Hippocampal formation (tissue), 2 donors: ENCODE measurements around the gene OOEP.
"Not testable (repeated sequence)": the region's sequence is repeated elsewhere in the genome, so short reads cannot be mapped to it uniquely, and the experiment has no call there.

Experiments
- DNase-seq, 2 donors: peaks; one replicate each; lab custom pipeline; 2025; lab: John Stamatoyannopoulos, UW

Gene OOEP

DNA sequence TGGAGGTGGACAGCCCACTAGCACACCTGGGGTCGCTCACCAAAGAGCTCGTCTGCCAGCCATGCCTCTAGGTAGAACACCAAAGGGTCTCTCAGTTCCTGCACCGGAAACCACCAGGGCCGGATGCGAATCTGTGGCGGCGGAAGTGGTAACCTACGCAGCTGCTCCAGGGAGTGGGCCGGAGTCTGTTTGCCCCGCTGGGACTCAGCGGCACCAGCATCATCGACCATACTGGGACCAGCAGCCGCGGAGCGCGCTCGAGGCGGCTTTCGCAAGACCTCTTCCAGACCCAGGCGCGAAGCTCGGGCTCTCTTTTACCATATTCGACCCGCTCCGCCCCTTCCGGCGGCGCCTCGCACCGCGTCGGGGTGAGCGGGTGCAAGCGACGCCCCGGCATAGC is at the start of gene OOEP:
TSS of gene OOEP (minus strand) at position 335 of the 400 bp plus-strand sequence. CDS start at position 230, 105 bp downstream.
- no peak for DNase-seq

DNA sequence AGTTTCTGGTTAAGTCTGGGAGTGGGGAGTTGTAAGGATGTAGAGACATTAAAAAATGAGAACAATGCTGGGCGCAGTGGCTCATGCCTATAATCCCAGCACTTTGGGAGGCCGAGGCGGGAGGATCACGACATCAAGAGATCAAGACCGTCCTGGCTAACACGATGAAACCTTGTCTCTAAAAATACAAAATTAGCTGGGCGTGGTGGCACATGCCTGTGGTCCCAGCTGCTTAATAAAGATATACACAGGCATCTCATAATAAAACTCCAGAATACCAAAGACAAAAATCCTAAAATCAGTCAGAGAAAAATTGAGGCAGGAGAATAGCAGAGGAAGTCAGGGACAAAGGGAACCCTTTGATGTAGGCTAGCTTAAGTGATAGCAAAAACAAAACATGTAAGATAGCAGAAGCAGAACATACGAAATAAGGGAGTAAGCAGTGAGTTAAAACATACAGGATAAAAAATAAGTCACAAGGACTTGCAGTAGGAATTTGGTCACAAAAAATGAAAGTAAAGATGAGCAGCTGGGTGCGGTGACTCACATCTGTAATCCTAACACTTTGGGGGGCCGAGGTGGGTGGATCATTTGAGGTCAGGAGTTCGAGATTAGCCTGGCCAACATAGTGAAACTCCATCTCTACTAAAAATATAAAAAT is 48.5 kb upstream of the OOEP start:
- DNase-seq: no peak

DNA sequence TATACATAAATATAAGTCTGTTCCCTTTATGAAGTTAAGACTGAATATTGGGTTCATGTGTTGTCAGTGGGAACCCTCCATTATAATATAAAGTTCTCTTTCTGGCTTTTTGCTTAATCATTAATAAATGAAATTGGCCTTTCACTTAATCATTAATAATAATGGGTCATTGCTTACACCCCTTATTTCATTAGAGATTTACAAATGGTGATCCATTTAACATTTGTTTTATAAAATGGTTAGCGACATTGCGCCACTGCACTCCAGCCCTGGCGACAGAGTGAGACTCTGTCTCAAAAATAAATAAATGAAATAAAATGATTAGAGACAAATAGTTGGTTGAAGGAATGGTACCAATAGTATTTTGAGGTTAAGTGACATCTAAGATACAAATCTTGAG is 43.4 kb upstream of the OOEP start:
- DNase-seq: no peak

DNA sequence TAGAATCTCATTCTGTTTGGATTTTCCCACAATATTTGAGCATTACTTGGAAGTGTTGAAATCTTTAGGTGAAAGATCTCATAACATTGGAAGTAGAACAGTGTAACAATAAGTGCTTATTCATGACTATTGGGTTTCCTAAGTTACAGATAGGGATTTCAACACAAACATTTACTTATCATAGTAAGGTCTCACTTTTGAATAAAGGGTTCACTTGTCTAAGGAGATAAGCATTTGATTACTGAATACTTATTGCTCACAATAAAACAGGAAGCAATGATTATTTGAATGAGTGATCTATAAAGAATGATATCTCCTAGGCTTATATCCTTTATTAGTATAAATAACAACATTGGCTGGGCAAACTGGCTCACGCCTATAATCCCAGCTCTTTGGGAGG is 39.7 kb upstream of the OOEP start:
- DNase-seq: no peak

DNA sequence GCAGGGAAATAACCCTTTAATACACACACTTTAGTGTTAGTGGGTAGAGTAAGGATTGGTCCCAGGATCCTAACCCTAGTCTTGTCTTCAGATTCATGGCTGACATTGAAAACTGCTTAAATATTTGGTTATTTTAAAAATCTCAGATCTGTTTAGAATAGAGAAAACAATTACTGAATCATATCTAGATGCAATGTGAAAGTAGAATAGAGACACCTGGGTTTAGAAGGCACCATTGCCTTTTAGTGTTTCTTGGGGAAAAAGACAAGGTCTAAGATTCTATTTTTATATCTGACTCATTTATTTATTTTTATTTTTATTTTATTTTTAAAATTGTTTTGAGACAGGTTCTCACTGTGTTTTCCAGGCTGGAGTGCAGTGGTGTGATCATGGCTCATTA is 31.0 kb upstream of the OOEP start:
- no peak for DNase-seq

DNA sequence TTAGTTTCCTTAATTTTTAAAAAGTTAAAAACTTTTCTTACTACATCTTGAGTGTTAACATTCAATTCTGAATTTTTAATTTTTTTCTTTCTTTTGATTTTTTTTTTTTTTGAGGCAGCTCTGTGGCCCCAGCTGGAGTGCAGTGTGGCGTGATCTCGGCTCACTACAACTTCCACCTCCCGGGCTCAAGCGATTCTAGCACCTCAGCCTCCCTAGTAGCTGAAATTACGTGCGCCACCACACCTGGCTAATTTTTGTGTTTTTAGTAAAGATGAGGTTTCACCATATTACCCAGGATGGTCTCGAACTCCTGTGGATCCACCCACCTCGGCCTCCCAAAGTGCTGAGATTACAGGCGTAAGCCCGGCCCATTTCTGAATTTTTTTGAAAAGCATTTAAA is 26.2 kb upstream of the OOEP start:
- DNase-seq: no peak

DNA sequence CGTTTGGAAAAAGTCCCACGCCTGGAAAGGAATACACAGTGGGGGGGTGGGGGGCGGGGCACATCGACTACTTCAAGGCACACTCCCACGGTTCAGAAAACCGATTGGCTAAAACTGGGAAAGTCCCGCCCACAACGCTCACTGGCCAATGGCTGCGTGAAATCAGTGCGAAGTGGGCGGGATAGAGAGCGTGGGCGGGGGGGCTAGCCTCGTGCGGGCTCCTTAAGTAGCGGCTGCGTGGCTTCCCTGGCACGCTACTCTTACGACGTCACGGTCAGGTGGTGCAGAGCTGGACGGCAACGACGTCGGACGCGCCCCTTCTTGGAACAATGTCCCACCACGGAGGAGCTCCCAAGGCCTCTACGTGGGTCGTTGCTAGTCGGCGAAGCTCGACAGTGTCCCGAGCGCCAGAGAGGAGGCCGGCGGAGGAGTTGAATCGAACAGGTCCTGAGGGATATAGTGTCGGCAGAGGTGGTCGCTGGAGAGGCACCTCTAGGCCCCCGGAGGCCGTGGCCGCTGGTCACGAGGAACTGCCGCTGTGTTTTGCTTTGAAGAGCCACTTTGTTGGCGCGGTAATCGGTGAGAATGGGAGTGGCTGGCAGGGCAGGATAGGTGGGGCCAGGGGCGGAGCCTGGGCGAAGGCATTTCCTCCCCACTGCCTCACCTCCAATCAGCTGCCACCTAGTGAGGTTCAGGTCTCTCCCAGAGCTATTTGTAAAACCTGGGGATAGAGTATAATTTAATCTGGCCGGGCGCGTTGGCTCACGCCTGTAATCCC is 25.1 kb upstream of the OOEP start, which contains the start of gene DDX43:
TSS of gene DDX43 (plus strand) at position 252 of the 778 bp plus-strand sequence. CDS start at position 330, 78 bp downstream.
- no peak for DNase-seq

DNA sequence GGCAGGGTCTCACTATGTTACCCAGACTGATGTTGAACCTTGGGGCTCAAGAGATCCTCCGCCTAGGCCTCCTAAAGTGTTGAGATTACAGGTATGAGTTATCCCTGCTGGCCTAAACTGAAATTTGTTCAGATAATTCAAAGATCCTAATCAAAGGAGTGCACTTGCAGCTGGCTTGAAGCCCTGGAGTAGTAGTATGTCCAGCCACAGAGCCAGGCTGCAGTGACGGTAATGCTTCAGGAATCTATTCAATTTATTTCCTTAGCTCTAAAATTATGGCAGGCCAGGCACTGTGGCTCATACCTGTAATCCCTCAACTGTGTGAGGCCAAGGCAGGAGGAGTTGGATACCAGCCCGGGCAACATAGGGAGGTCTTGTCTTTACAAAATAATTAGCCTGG is 23.6 kb upstream of the OOEP start:
- DNase-seq: no peak

DNA sequence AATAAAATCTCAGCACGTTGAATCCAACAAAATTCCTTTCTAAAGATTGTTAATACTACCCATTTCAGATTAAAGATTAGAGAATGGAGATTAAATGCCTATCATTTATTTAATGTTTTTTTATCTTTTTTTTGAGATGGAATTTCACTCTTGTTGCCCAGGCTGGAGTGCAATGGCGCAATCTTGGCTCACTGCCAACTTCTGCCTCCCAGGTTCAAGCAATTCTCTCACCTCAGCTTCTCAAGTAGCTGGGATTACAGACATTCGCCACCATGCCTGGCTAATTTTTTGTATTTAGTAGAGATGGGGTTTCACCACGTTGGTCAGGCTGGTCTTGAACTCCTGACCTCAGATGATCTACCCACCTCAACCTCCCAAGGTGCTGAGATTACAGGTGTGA is 22.5 kb upstream of the OOEP start:
- DNase-seq: not testable (repeated sequence)

DNA sequence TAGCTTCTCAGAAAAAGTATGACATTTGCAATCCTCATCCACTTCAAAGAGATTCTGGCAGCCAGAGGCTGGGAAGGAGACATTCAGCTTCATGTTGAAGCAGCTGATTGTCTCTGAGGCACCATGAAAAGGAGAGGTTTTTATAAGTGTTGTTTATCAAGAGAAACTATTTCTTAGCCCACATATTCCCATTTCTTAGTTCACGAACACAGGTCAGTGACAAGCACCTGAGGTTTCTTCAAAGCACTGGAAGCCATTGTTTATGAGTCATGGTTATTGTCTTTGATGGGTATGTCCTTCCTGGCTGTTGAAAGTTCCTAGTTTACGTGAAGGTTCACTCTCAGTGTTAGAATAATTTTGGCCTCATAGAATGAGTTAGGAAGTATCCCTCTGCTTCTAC is 22.0 kb upstream of the OOEP start:
- DNase-seq: no peak

DNA sequence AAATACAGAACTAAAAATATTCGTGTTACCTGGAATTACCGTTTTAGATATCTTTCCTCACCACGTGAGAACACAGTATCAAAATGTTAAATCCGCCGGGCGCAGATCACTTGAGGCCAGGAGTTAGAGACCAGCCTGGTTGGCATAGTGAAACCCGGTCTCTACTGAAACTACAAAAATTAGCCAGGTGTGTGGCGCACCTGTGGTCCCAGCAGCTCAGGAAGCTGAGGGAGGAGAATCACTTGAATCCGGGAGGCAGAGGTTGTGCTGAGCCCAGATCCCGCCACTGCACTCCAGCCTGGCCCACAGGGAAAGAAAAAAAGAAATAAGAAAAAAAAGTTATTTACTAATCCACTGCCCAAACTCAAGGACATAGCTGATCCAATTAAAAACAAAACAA is 20.2 kb upstream of the OOEP start:
- no peak for DNase-seq

DNA sequence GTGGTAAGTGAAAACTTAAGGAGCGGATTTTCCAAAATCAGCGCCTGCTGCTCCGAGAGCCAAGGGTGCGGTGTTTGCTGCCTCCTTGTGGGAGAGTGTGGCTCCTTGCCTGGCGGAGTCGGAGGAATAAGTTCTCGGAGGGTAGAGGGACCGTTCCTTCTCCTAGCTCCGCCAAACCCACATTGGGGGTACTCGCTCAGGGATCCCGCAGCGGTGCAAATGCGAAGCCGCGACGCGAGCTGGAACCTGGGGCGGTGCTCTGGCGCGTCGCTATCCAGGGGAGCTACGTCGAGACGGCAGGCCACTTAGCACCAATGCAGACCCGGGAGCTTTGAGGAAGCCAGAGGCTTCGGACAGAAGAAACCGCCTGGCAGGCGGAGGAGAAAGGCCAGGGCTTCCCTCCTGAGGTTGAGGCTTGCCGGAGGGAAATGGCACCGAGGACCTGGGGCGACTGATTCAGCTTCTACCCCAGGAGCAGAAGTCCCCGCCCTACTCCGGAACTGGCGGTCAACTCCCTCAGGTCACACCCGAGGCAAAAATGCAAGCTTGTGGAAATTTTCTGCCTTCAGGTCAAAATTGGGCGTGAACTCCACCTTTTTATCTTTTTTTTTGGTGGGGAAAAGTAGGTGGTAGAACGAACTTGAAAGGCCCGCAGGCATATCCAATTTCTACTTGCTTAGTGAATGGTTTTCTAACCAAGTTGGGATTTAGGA is 19.3 kb upstream of the OOEP start:
- DNase-seq: peak in 1 of 2 donors; percentile 5

DNA sequence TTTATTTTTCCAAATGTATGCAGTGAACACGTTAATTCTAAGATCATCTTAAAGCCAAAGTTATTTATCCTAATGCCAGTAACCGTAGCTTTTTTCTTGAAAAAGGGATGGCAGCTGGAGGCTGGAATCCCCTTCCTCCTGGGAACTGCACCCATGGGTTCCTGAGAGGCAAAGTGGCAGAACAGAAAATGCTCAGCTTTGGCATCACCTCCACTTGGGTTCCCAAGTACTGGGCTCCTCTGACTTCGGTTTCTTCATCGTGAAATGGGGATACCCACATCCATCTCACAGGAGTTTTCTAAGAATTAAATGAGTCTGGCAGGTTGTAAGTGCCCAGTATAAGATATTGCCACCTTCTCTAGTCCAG is 18.7 kb upstream of the OOEP start:
- DNase-seq: no peak

DNA sequence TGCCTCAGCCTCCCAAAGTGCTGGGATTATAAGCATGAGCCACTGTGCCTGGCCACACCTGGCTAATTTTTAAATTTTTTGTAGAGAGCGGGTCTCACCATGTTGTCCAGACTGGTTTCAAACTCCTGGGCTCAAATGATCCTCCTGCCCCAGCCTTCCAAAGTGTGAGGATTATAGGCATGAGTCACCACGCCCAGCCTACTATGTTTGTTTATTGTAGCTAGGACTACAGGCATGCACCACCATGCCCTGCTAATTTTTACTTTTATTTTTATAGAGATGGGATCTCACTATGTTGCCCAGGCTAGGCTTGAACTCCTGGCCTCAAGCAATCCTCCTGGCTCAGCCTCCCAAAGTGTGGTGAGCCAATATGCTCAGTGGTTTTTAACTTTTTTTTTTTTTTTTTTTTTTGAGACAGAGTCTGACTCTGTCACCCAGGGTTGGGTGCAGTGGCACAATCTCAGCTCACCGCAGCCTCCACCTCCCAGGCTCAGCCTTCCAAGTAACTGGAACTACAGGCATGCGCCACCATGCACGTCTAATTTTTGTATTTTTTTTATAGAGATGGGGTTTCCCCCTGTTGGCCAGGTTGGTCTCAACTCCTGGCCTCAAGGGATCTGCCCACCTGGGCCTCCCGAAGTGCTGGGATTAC is 12.9 kb upstream of the OOEP start:
- no peak for DNase-seq

DNA sequence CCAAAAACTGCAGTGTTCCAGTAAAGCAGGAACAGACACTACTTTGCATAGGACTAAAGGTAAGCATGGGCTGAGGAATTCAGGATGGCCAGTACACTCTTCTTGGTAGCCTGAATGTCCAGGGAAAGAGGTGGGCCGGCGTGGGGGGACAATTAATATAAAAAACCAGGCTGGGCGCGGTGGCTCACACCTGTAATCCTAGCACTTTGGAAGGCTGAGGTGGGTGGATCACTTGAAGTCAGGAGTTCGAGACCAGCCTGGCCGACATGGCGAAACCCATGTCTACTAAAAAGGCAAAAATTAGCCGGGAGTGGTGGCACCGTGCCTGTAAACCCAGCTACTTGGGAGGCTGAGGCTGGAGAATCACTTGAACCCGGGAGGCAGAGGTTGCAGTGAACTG is 11.8 kb upstream of the OOEP start:
- DNase-seq: not testable (repeated sequence)

DNA sequence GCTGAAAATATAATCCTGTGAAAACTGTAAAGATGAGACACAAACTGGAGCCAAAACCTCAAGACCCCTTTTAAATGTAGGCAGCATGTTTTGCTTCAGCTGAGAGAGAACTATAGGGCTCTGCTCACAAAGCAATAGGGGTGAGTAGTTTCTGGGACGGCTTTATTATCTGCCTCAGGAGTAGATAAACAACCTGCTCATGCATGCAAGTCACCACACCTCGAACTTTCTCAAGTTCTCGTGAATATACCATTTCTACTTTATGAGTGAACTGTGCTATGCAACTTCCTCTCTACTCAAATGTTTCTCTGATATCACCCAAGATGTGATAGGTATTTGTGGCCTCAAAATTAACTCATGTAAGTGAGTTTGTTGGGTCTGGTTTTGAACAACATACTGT is 7.5 kb upstream of the OOEP start:
- no peak for DNase-seq

DNA sequence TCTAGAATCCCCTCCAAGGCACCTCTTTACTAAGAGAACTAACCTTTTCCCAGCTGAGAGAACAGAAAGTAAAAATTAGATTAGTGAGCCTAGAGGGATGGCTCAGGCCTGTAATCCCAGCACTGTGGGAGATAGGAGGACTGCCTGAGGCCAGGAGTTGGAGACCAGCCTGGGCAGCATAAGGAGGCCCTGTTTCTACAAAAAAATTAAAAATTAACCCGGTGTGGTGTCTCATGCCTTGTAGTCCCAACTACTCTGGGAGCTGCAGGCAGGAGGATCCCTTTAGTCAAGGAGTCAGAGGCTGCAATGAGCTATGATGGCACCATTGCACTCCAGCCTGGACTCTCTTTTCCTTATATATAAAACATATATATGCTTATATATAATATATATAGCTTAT is 5.5 kb upstream of the OOEP start:
- no peak for DNase-seq

DNA sequence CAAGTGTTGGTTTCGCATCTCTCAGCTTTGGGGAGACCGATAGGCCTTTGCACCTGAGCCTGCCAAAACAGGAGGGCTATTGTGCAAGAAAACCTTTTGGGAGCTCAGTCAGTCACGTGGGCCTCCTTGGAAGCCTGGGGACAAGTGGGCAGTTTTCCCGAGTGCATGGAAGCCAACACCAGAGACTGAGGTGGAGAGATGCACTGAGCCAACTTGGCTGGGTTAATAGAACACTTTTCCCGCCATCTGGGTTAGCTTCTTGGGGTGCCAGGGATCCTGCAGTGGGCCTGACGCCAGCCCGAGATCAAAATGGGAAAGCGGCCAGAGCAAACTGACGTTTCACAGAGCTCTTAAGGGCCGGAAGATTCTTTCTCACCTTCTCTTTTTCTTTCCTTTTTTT is 2.8 kb upstream of the OOEP start:
- DNase-seq: no peak

DNA sequence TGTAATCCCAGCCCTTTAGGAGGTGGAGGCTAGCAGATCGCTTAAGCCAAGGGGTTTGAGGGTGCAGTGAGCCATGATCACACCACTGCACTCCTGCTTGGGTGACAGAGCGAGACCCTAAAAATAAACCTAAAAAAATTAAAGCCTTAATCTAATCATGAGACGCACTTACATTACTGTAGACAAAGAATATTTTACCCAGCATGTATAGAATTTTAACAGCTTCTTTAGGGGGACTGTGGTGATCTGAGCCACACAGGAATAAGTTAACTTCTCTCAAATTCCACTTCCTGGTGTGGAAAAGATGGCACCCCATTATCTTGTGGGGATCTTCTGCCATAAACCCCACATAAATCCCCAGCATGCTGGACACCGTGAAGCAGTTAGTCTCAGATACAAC is 2.3 kb upstream of the OOEP start:
- no peak for DNase-seq

DNA sequence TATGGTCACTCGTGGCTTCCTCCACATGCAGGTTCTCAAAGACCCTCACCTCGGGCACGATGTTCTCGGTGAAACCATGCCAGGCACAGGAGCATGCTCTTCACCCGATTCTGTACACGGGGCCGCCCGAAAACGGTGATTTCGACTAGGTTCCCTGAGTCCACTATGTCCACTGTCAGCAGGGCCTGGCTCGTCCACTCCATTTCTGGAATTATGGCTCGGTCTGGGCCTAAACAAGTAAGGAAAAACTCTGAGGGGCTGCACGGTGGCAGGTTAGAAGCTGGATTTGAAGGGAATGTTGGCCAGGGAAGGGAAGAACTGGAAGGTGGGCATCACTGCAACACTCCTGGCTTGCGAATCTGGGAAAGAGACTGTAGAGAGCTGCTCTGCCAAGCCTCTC is 540 bp downstream of the OOEP start:
- no peak for DNase-seq

DNA sequence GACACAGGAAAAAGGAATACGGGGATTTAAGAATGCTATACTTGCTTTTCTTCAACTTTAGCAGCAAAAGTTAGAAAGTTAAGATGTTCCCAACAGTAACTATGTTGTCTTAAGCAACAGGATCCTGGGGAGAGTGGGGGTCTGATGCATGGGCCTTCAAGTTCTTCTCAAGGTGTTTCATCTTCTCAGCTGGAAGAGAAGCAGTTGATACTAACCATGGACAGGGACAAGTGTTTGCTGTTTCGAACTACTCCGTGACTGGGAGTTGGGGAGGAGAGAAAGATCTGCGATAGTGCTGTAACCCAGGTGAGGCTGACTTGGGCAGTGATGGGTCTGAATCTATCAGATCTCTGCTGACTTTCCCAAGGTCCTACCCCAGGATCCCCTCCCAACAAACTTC is 1.0 kb downstream of the OOEP start:
- no peak for DNase-seq

DNA sequence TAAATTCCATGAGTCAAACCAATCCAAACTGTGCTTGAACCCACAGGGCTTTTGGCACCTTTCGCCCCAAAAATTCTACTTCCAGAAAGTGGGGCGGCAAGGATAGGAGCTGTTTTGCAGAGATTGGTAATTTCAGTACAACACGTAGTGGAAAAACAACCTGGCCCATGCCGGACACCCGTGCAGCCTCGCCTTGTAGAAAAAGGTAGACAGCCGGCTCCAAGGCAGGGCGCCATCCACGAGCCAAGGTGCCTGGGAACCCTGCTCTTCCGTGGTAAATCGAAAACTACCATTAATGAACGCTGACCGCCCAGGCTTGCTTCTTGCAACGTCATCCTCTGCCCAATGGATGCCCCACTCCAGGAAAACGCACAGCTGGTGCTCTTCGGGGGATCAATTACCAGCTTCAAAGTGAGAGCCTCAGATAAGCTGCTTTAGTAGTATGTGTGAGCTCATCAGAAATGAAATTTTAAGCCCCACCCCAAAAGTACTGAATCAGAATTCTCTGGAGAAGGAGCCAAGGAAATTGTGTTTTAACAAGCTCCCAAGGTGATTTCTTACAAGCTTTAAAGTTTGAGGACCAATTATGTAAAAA is 1.8 kb downstream of the OOEP start:
- no peak for DNase-seq
